Naive thymus-derived CD4-positive, alpha-beta T cell (primary cell): Measurements from ENCODE around the gene CYP4F12. TPM values are rescaled to one million over a fixed set of nuclear protein-coding genes. Genes with fewer than 3 reads are reported as not detected.

ENCODE experiments used
- ATAC-seq: fragments of 150-1000 bp; cut with Tn5 transposase; 2 replicates; pipeline ENCODE4 v1.10.0; 2021; ENCODE audit warnings: mild to moderate bottlenecking, moderate library complexity
- CTCF ChIA-PET: fragments of 350-600 bp; sonication (Branson Sonifier 250); formaldehyde crosslinking; loops from one replicate; lab custom pipeline; 2021; ENCODE audit warnings: antibody characterized with exemption; lab: Charles Lee
- POLR2A ChIA-PET: fragments of 350-600 bp; sonication (Branson Sonifier 250); formaldehyde crosslinking; loops from one replicate; lab custom pipeline; 2021; ENCODE audit warnings: antibody characterized with exemption, inconsistent platforms; lab: Charles Lee
- DNase-seq, 9 donors: peaks; one replicate each; pipeline versions ENCODE4 v3.0.0 to v3.0.0-alpha.2; 2020 to 2022; ENCODE audit warnings: mixed read lengths in 1 of 9
- H3K27ac ChIP-seq: one replicate; pipeline ENCODE4 v1.7.0; 2013; ENCODE audit warnings: mild to moderate bottlenecking, low read depth, low read length, moderate library complexity
- H3K27me3 ChIP-seq, 2 donors: one replicate each; pipeline ENCODE4 v1.7.0; 2013; ENCODE audit warnings: low read length in 2 of 2, mild to moderate bottlenecking in 2 of 2, moderate library complexity in 2 of 2; ENCODE audit not compliant: control insufficient read depth in 2 of 2, insufficient read depth in 2 of 2
- H3K36me3 ChIP-seq, 3 experiments: 1 replicate in 2 of 3; 2 replicates in 1 of 3; pipeline ENCODE4 v1.7.0; 2013; ENCODE audit warnings: low read length in 3 of 3, mild to moderate bottlenecking in 3 of 3, moderate library complexity in 1 of 3; ENCODE audit not compliant: insufficient read depth in 3 of 3, control insufficient read depth in 2 of 3
- H3K4me1 ChIP-seq, 2 donors: one replicate each; pipeline ENCODE4 v1.7.0; 2013; ENCODE audit warnings: low read length in 2 of 2, mild to moderate bottlenecking in 2 of 2, moderate library complexity in 1 of 2; ENCODE audit not compliant: control insufficient read depth in 2 of 2, insufficient read depth in 2 of 2
- H3K4me3 ChIP-seq: 2 replicates; pipeline ENCODE4 v1.7.0; 2013; ENCODE audit warnings: mild to moderate bottlenecking, low read length
- H3K9me3 ChIP-seq, 3 experiments: 1 replicate in 2 of 3; 2 replicates in 1 of 3; pipeline ENCODE4 v1.7.0; 2013; ENCODE audit warnings: low read length in 3 of 3; ENCODE audit not compliant: control insufficient read depth in 2 of 3
- H3K27ac Mint-ChIP-seq, 9 donors: one replicate each; pipeline ENCODE4 v1.8.0; 2020 to 2022; ENCODE audit warnings: mixed read lengths in 9 of 9, mild to moderate bottlenecking in 8 of 9, moderate library complexity in 5 of 9, inconsistent platforms in 2 of 9
- H3K27me3 Mint-ChIP-seq, 5 donors: one replicate each; pipeline ENCODE4 v1.8.0; 2021 to 2022; ENCODE audit warnings: mixed read lengths in 5 of 5, mild to moderate bottlenecking in 1 of 5
- H3K36me3 Mint-ChIP-seq, 5 donors: one replicate each; pipeline ENCODE4 v1.8.0; 2020 to 2022; ENCODE audit warnings: mixed read lengths in 5 of 5, mild to moderate bottlenecking in 3 of 5, inconsistent platforms in 1 of 5
- H3K4me1 Mint-ChIP-seq, 7 donors: one replicate each; pipeline ENCODE4 v1.8.0; 2020 to 2022; ENCODE audit warnings: mixed read lengths in 7 of 7, mild to moderate bottlenecking in 3 of 7, inconsistent platforms in 1 of 7
- H3K4me3 Mint-ChIP-seq, 10 donors: one replicate each; pipeline ENCODE4 v1.8.0; 2020 to 2022; ENCODE audit warnings: mild to moderate bottlenecking in 10 of 10, mixed read lengths in 10 of 10, moderate library complexity in 6 of 10, inconsistent platforms in 2 of 10
- H3K9me3 Mint-ChIP-seq, 11 donors: one replicate each; pipeline ENCODE4 v1.8.0; 2020 to 2022; ENCODE audit warnings: mixed read lengths in 11 of 11, mild to moderate bottlenecking in 4 of 11, inconsistent platforms in 1 of 11, moderate library complexity in 1 of 11
- intact Hi-C, 2 donors: fragments of 100-400 bp; cut with micrococcal nuclease; formaldehyde crosslinking; loops; one replicate each; pipeline ENCODE4 v1.15.1; 2023
- polyA plus RNA-seq, 2 donors: library from polyadenylated mRNA; unstranded; fragments of 300-500 nt; fragmentation: Illumina TruSeq; gene quantifications; one replicate each; pipeline ENCODE4 v1.2.3, GENCODE V29; 2021
- total RNA-seq, 6 experiments: library from RNA in 5 of 6; stranded (reverse) in 5 of 6; gene quantifications; 1 replicate in 5 of 6; 2 replicates in 1 of 6; pipeline ENCODE4 v1.2.3 and lab custom pipeline; 2021 to 2026

The CYP4F12 gene
- total and polyA plus RNA-seq, 7 experiments from 2014 or later = 0.50 to 1.6 (median 0.96) TPM; not detected in 3

DNA sequence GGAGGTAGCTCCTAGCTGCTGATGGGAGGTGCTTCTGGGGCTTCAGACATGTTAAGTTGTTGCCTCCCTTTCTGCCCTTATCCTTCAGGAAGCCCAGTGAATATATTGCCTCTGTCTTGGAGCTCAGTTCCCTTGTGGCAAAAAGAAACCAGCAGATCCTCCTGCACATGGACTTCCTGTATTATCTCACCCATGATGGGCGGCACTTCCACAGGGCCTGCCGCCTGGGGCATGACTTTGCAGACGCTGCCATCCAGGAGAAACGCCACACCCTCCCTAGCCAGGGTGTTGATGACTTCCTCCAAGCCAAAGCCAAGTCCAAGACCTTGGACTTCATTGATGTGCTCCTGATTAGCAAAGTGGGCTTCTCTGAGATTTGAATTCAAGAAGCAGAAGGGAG, 6.0 kb upstream of the CYP4F12 start:
- Histone ChIP-seq H3K27me3 (peaks cover 0 to 3% of the 10 kb centered on the region in 2 donors), H3K9me3 (no peaks in the 10 kb centered on the region), H3K4me1 (no peaks in the 10 kb centered on the region), H3K4me3 (no peak overlapping the region), H3K36me3 (no peaks in the 10 kb centered on the region), H3K27ac (no peak overlapping the region)
- intact Hi-C loops = no loop called here
- ATAC-seq (peak; percentile 31), DNase-seq (no peak)
- peaks cover 0 to 2% (median 0%) of the 10 kb centered on the region in 7 donors for H3K4me1 Mint-ChIP-seq
- H3K27me3 Mint-ChIP-seq = peaks cover 0 to 23% (median 15%) of the 10 kb centered on the region in 5 donors
- H3K36me3 Mint-ChIP-seq = no peaks in the 10 kb centered on the region
- no peak overlapping the region for H3K4me3 Mint-ChIP-seq
- H3K9me3 Mint-ChIP-seq = peaks cover 0 to 21% (median 3%) of the 10 kb centered on the region in 11 donors
- ChIA-PET CTCF (no interaction called here), POLR2A (interaction anchor here (0.6 kb wide), 1 partner anchor 393 kb away, joined by 3 read pairs; no protein-coding TSS in a partner anchor)
- no peak overlapping the region for H3K27ac Mint-ChIP-seq

DNA sequence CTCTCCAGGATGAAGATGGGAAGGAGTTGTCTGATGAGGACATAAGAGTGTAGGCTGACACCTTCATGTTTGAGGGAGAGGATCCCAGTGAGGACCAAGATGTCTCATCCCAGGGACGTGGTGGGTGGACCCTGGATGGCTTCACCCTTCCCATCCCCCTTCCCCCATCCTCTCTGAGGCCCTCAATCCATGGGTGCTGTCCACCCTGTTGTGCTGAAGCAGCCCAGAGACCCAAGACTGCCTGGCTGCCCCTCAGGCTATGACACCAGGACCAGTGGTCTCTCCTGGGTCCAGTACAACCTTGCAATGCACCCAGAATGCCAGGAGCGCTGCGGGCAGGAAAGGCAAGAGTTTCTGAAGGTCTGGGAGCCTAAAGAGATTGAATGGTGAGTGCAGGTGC, 3.4 kb upstream of the CYP4F12 start:
- no peak for ATAC-seq
- H3K27ac ChIP-seq = no peak overlapping the region
- H3K27me3 ChIP-seq = peaks cover 0 to 3% of the 10 kb centered on the region in 2 donors
- POLR2A ChIA-PET = no interaction called here
- CTCF ChIA-PET = no interaction called here
- peaks cover 2 to 22% (median 18%) of the 10 kb centered on the region in 7 donors for H3K4me1 Mint-ChIP-seq
- H3K9me3 ChIP-seq = no peaks in the 10 kb centered on the region
- H3K4me3 ChIP-seq = no peak overlapping the region
- no peak for DNase-seq
- H3K9me3 Mint-ChIP-seq = peaks cover 0 to 8% (median 0%) of the 10 kb centered on the region in 11 donors
- intact Hi-C loops = no loop called here
- H3K27me3 Mint-ChIP-seq = peaks cover 0 to 11% (median 8%) of the 10 kb centered on the region in 5 donors
- H3K27ac Mint-ChIP-seq = peak overlapping the region in 1 of 9 donors; percentile 15
- no peaks in the 10 kb centered on the region for H3K36me3 Mint-ChIP-seq
- H3K4me1 ChIP-seq = peaks cover 0 to 7% of the 10 kb centered on the region in 2 donors
- H3K4me3 Mint-ChIP-seq = no peak overlapping the region
- no peaks in the 10 kb centered on the region for H3K36me3 ChIP-seq

DNA sequence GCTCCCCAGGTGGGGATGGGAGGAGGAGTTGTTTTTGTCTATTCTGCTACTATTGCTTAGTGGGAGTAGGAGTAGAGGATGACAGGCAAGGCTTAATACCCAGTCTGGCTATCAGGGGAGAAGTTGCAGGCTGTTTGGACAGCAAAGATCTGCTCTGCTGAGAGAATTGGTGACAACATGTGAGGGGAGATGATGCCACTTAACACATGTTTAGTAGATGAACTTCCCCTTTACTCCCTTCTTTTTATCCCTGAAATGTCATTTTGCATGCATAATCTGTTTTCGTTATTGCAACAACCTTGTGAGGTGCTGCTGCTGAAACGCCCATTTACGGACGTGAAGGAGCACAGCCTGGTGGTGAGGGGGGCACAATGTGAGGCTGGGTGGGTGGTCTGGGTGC, 3.0 kb upstream of the CYP4F12 start:
- H3K9me3 Mint-ChIP-seq = peaks cover 0 to 4% (median 0%) of the 10 kb centered on the region in 11 donors
- POLR2A ChIA-PET = no interaction called here
- H3K36me3 ChIP-seq = no peaks in the 10 kb centered on the region
- DNase-seq (no peak), ATAC-seq (no peak)
- no peak overlapping the region for H3K27ac ChIP-seq
- H3K4me1 Mint-ChIP-seq = peaks cover 2 to 26% (median 20%) of the 10 kb centered on the region in 7 donors
- CTCF ChIA-PET = no interaction called here
- intact Hi-C loops = no loop called here
- no peaks in the 10 kb centered on the region for H3K36me3 Mint-ChIP-seq
- H3K27ac Mint-ChIP-seq = no peak overlapping the region
- H3K27me3 ChIP-seq = peaks cover 0 to 3% of the 10 kb centered on the region in 2 donors
- no peak overlapping the region for H3K4me3 Mint-ChIP-seq
- H3K4me3 ChIP-seq = no peak overlapping the region
- H3K27me3 Mint-ChIP-seq = peaks cover 0 to 9% (median 4%) of the 10 kb centered on the region in 5 donors
- H3K9me3 ChIP-seq = no peaks in the 10 kb centered on the region
- H3K4me1 ChIP-seq = peaks cover 0 to 7% of the 10 kb centered on the region in 2 donors

DNA sequence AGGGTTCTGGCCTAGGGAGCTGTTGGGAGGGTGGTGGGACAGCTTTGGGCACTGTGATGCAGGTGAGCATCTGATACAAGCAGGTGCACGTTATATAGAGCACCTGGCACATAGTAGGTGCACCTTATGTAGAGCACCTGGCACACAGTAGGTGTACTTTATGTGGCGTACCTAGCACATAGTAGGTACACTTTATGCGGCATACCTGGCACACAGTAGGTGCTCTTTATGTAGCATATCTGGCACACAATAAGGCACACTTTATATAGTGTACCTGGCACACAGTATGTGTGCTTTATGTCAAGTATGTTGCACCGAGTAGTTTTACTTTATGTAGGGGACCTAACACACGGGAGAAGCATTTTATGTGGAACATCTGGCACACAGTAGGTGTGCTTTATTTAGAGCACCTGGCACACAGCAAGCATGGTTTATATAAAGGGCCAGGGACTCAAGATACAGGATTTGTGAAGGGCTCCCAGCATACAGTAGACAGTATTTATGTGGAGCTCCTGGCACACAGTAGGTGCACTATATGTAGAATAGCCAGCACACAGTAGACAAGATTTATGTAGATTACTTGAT, 1.6 kb upstream of the CYP4F12 start:
- no peak overlapping the region for H3K4me3 Mint-ChIP-seq
- H3K27me3 Mint-ChIP-seq = peaks cover 0 to 3% (median 0%) of the 10 kb centered on the region in 5 donors
- H3K36me3 ChIP-seq = no peaks in the 10 kb centered on the region
- H3K4me1 ChIP-seq = peaks cover 0 to 7% of the 10 kb centered on the region in 2 donors
- H3K27me3 ChIP-seq = peaks cover 0 to 3% of the 10 kb centered on the region in 2 donors
- H3K4me3 ChIP-seq = no peak overlapping the region
- ATAC-seq (no peak), DNase-seq (no peak)
- POLR2A ChIA-PET = no interaction called here
- intact Hi-C loops = no loop called here
- H3K9me3 Mint-ChIP-seq = no peaks in the 10 kb centered on the region
- no peaks in the 10 kb centered on the region for H3K9me3 ChIP-seq
- no peak overlapping the region for H3K27ac Mint-ChIP-seq
- H3K27ac ChIP-seq = no peak overlapping the region
- H3K36me3 Mint-ChIP-seq = no peaks in the 10 kb centered on the region
- peaks cover 2 to 34% (median 20%) of the 10 kb centered on the region in 7 donors for H3K4me1 Mint-ChIP-seq
- CTCF ChIA-PET = no interaction called here

DNA sequence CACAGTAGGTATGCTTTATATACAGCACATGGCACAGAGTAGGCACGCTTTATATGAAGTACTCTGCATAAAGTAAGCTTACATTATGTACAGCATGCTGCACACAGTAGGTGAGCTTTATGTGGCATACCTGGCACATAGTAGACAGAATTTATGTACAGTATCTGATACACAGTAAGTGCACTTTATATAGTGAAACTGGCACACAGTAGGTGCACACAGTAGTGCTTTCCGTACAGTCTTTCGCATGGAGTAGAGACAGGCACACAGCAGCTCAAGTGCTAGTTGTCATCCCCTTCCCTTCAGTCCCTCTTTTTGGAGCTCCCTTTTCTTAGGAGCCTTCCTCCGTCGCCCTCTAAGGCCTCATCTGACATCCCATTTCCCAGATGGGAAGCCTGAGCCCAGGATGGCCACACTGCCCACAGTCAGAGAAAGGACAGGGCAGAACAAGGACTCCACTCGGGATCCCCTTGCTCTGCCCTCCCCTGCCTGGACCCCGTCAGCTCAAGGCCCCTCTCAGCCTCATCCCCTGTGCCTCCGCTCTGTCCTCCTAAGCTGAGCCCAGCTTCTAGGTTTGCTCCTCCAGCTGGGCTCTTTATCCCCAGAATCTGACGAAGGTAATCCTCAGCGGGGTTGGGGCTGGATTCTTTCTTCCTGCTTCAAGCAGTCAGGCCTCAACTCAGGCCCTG, 852 bp upstream of the CYP4F12 start:
- intact Hi-C loops = no loop called here
- no peak for ATAC-seq
- Mint-ChIP-seq H3K4me1 (peaks cover 2 to 40% (median 20%) of the 10 kb centered on the region in 7 donors), H3K27me3 (peaks cover 0 to 3% (median 0%) of the 10 kb centered on the region in 5 donors), H3K9me3 (no peaks in the 10 kb centered on the region), H3K4me3 (no peak overlapping the region), H3K36me3 (no peaks in the 10 kb centered on the region), H3K27ac (peak overlapping the region in 6 of 9 donors; percentile 45 to 84 (median 74))
- ChIA-PET CTCF (no interaction called here), POLR2A (no interaction called here)
- H3K27ac ChIP-seq = peak overlapping the region; percentile 45
- no peaks in the 10 kb centered on the region for H3K27me3 ChIP-seq
- peaks cover 0 to 7% of the 10 kb centered on the region in 2 donors for H3K4me1 ChIP-seq
- no peaks in the 10 kb centered on the region for H3K9me3 ChIP-seq
- no peak overlapping the region for H3K4me3 ChIP-seq
- DNase-seq = no peak
- H3K36me3 ChIP-seq = no peaks in the 10 kb centered on the region

DNA sequence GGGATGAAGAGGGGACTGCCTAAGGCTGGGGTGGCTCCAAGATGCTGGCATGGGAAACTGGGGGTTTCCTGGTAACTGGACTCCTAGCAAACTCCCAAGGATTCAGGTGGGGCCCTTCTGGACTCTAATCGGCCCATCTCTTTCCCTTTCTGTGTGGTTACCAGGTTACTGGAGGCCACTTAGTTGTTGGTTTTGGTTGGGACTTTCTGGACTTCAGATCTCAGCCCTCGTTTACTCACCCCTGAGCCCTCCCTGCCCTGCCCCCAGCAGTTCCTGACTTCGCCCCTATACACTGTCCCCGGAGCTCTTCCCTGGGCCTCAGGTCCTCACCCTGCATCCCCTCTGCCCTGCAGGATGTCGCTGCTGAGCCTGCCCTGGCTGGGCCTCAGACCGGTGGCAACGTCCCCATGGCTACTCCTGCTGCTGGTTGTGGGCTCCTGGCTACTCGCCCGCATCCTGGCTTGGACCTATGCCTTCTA, 328 bp downstream of the CYP4F12 start:
- ATAC-seq (peak; percentile 75), DNase-seq (no peak)
- Mint-ChIP-seq H3K4me1 (peaks cover 2 to 47% (median 20%) of the 10 kb centered on the region in 7 donors), H3K36me3 (peaks cover 0 to 2% (median 0%) of the 10 kb centered on the region in 5 donors), H3K4me3 (no peak overlapping the region), H3K27ac (peak overlapping the region in 6 of 9 donors; percentile 45 to 84 (median 70)), H3K9me3 (peaks cover 0 to 6% (median 0%) of the 10 kb centered on the region in 11 donors), H3K27me3 (peaks cover 0 to 3% (median 0%) of the 10 kb centered on the region in 5 donors)
- CTCF ChIA-PET = interaction anchor here (0.6 kb wide), 1 partner anchor 20 kb away, joined by 3 read pairs; no protein-coding TSS in a partner anchor
- Histone ChIP-seq H3K27ac (no peak overlapping the region), H3K4me1 (peaks cover 0 to 7% of the 10 kb centered on the region in 2 donors), H3K27me3 (no peaks in the 10 kb centered on the region), H3K9me3 (no peaks in the 10 kb centered on the region), H3K4me3 (no peak overlapping the region), H3K36me3 (no peaks in the 10 kb centered on the region)
- intact Hi-C loops = no loop called here
- POLR2A ChIA-PET = no interaction called here
